Panc1 (cell line): ENCODE results near the gene BYSL. TPM values are rescaled to one million over a fixed set of nuclear protein-coding genes. Genes with fewer than 3 reads are reported as not detected.

Experiments used
- ATAC-seq: fragments of 200-7000 bp; cut with Tn5 transposase; 2 replicates; pipeline ENCODE4 v1.9.1; 2020; ENCODE audit warnings: mild to moderate bottlenecking, moderate library complexity
- BruUV-seq: library from RNA; stranded (reverse); fragments of 400-500 nt; replicated peaks from 2 replicates; lab custom pipeline; 2021; lab: Mats Ljungman, UMichigan
- CTCF ChIA-PET: fragments of 300-600 bp; sonication (Branson Sonifier 250); formaldehyde crosslinking; loops from one replicate; lab custom pipeline; 2022; ENCODE audit warnings: antibody characterized with exemption; lab: Charles Lee
- POLR2A ChIA-PET: fragments of 300-600 bp; sonication (Branson Sonifier 250); formaldehyde crosslinking; loops from one replicate; lab custom pipeline; 2022; ENCODE audit warnings: antibody characterized with exemption; lab: Charles Lee
- DNase-seq: peaks from one replicate; pipeline ENCODE4 v3.0.0-alpha.2; 2010; ENCODE audit warnings: low read depth, low spot score
- H3K27ac ChIP-seq: 2 replicates; pipeline ENCODE4 v1.5.1; 2011; ENCODE audit warnings: mild to moderate bottlenecking, low read length, inconsistent platforms
- H3K27me3 ChIP-seq: fragments of 200-500 bp; sonication (Bioruptor generic); 2 replicates; pipeline ENCODE4 v1.6.0; 2014; ENCODE audit warnings: low read length, inconsistent platforms; ENCODE audit not compliant: control insufficient read depth, insufficient read depth
- H3K36me3 ChIP-seq: fragments of 200-500 bp; sonication (Bioruptor generic); 2 replicates; pipeline ENCODE4 v1.5.1; 2014; ENCODE audit warnings: inconsistent platforms, mild to moderate bottlenecking, low read length, moderate library complexity; ENCODE audit not compliant: control insufficient read depth, insufficient read depth
- H3K4me1 ChIP-seq: 2 replicates; pipeline ENCODE4 v1.5.1; 2011; ENCODE audit warnings: inconsistent platforms, mild to moderate bottlenecking, low read length, moderate library complexity; ENCODE audit not compliant: control insufficient read depth, insufficient read depth
- H3K4me3 ChIP-seq, 2 experiments: 2 replicates each; pipeline ENCODE4 v1.5.1; 2011 to 2012; ENCODE audit warnings: low read depth in 2 of 2, low read length in 2 of 2, mild to moderate bottlenecking in 2 of 2, inconsistent platforms in 1 of 2, moderate library complexity in 1 of 2
- H3K9me3 ChIP-seq: fragments of 200-500 bp; sonication (Bioruptor generic); 2 replicates; pipeline ENCODE4 v1.5.1; 2014; ENCODE audit warnings: low read depth, mild to moderate bottlenecking, inconsistent platforms, low read length, moderate library complexity; ENCODE audit not compliant: control insufficient read depth, insufficient read depth
- POLR2AphosphoS5 ChIP-seq: IDR thresholded peaks from 2 replicates; pipeline ENCODE4 v1.6.1; 2012; ENCODE audit warnings: mild to moderate bottlenecking, low read depth, low read length, moderate library complexity
- REST ChIP-seq, 2 experiments: IDR thresholded peaks; 2 replicates each; pipeline ENCODE4 v1.6.1; 2011 to 2012; ENCODE audit warnings: low read depth in 2 of 2, control low read depth in 1 of 2, low read length in 1 of 2, mild to moderate bottlenecking in 1 of 2, moderate library complexity in 1 of 2; ENCODE audit not compliant: insufficient read depth in 1 of 2
- SIN3A ChIP-seq: IDR thresholded peaks from 2 replicates; pipeline ENCODE4 v1.6.1; 2012; ENCODE audit warnings: low read depth, mild to moderate bottlenecking, low read length, moderate library complexity, borderline replicate concordance; ENCODE audit not compliant: insufficient read depth
- TCF7L2 ChIP-seq: IDR thresholded peaks from 2 replicates; pipeline ENCODE4 v1.6.1; 2011; ENCODE audit warnings: mild to moderate bottlenecking, low read depth, low read length, inconsistent platforms
- in situ Hi-C: cut with HindIII; loops from 2 replicates; pipeline ENCODE4 v1.10.0; 2016; ENCODE audit warnings: low sequenced_read_pairs, low pct_unique_long_range_greater_than_20kb
- intact Hi-C: fragments of 100-400 bp; cut with micrococcal nuclease; formaldehyde crosslinking; loops from one replicate; pipeline ENCODE4 v1.10.0; 2022; ENCODE audit not compliant: unreplicated experiment
- total RNA-seq: library from RNA; stranded (reverse); gene quantifications from one replicate; pipeline ENCODE4 v1.2.1, GENCODE V29; 2021; ENCODE audit not compliant: unreplicated experiment
- TF ChIP-seq, protein P1 (sequence below): fragments of 450-650 bp; IDR thresholded peaks from 2 replicates; pipeline ENCODE4 v1.5.1; 2017; ENCODE audit warnings: mild to moderate bottlenecking

BYSL gene
- total RNA-seq, 1 experiment from 2014 or later = 49.1 TPM

- POLR2A ChIA-PET = interaction anchor here (0.6 to 1.4 kb wide), 3 partner anchors 23 to 849 kb away, joined by 3 to 4 read pairs (median 3); partner anchors contain the start of genes BYSL and MED20
Observed at GRCh38 chr6:41943456-41943855, 22.2 kb downstream of the BYSL start.

DNA sequence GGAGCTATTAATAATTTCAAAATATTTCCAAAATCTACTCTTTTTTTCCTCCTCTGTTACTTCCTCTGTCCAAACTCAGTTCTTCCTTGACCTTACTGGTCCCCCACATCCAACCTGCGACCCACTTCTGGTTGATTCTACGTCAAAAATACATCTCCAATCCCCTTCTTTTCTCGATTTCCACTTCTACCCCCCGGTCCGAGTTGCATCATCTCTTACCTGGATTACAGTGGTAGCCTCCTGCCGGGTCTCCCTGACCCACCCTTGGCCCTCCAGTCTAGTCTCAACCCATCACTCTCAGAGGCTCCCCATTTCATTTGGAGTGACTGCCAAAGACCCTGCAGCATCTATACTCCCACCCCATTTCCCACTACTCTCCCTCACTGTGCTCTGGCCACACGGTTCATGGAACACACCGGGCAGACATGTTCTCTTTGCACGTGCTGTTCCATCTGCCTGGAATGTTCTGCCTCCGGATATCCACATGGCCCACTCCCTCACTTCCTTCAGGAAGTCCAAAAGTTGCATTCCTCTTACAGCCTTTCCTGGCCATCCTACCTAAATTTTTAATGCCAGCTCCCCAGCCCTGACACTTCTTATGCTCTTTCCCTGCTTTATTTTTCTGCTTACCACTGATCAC lies 26.4 kb downstream of the BYSL start:
- no peak for TF ChIP-seq TCF7L2
- TF ChIP-seq POLR2AphosphoS5 = no peak
- TF ChIP-seq, protein P1, sequence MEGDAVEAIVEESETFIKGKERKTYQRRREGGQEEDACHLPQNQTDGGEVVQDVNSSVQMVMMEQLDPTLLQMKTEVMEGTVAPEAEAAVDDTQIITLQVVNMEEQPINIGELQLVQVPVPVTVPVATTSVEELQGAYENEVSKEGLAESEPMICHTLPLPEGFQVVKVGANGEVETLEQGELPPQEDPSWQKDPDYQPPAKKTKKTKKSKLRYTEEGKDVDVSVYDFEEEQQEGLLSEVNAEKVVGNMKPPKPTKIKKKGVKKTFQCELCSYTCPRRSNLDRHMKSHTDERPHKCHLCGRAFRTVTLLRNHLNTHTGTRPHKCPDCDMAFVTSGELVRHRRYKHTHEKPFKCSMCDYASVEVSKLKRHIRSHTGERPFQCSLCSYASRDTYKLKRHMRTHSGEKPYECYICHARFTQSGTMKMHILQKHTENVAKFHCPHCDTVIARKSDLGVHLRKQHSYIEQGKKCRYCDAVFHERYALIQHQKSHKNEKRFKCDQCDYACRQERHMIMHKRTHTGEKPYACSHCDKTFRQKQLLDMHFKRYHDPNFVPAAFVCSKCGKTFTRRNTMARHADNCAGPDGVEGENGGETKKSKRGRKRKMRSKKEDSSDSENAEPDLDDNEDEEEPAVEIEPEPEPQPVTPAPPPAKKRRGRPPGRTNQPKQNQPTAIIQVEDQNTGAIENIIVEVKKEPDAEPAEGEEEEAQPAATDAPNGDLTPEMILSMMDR = no peak
- no peak for TF ChIP-seq SIN3A
- TF ChIP-seq REST (IDR thresholded peaks at IDR 0.05; ENCODE audit: insufficient read depth in 1 of 2, low read depth in 2 of 2, low read length in 1 of 2) = no peak
- DNase-seq (no peak), ATAC-seq (no peak)
- no TSS peak for BruUV-seq
- CTCF ChIA-PET = no interaction called here
- no peaks in the 10 kb centered on the region for H3K36me3 ChIP-seq
- POLR2A ChIA-PET = no interaction called here
- H3K27me3 ChIP-seq = no peaks in the 10 kb centered on the region
- in situ Hi-C loops (no loop called here), intact Hi-C loops (no loop called here)
- H3K9me3 ChIP-seq = no peaks in the 10 kb centered on the region
- peaks cover under 1% of the 10 kb centered on the region; the same call in 1 of the 2 replicates for H3K4me1 ChIP-seq
- no peak overlapping the region for H3K4me3 ChIP-seq
- no peak overlapping the region for H3K27ac ChIP-seq

More at GRCh38 chr6:41943456-41943855, 22.2 kb downstream of the BYSL start:
- in situ Hi-C loops (no loop called here), intact Hi-C loops (no loop called here)
- DNase-seq (no peak), ATAC-seq (no peak)
- Histone ChIP-seq H3K4me1 (peaks cover 24% of the 10 kb centered on the region), H3K27ac (no peak overlapping the region), H3K27me3 (no peaks in the 10 kb centered on the region), H3K4me3 (no peak overlapping the region), H3K9me3 (no peaks in the 10 kb centered on the region), H3K36me3 (no peaks in the 10 kb centered on the region)
- no TSS peak for BruUV-seq
- CTCF ChIA-PET = no interaction called here
- TF ChIP-seq POLR2AphosphoS5 = no peak
- no peak for TF ChIP-seq SIN3A
- no peak for TF ChIP-seq TCF7L2
- TF ChIP-seq, protein P1 = no peak
- TF ChIP-seq REST (IDR thresholded peaks at IDR 0.05; ENCODE audit: insufficient read depth in 1 of 2, low read depth in 2 of 2, low read length in 1 of 2) = no peak
